GM12872 (cell line): ENCODE measurements around the gene USP26.

Experiments used
- TF ChIP-seq, protein P1 (sequence below): IDR thresholded peaks from 3 replicates; pipeline ENCODE4 v1.5.1; 2011; ENCODE audit warnings: low read depth, mild to moderate bottlenecking, low read length, moderate library complexity; ENCODE audit not compliant: insufficient read depth

Gene USP26

DNA sequence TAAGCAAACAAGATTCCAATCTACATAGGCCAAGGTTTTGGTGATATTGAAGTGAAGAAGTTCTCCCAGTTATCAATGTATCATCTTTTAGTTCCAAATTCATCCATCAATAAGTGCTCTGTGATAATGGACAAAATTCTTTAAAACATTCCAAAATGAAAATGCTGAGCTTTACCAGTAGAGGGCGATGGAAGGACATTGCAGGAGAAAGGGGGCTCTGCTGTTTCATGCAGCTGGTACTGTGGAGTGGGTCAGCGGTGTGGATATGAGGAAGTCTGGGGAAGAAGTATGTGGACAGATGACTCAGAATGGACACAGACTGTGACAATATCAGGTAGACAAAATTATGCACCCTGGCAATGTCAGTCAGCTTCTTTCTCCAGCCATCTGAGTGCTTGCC, 91.9 kb downstream of the USP26 start:
- TF ChIP-seq, protein P1, sequence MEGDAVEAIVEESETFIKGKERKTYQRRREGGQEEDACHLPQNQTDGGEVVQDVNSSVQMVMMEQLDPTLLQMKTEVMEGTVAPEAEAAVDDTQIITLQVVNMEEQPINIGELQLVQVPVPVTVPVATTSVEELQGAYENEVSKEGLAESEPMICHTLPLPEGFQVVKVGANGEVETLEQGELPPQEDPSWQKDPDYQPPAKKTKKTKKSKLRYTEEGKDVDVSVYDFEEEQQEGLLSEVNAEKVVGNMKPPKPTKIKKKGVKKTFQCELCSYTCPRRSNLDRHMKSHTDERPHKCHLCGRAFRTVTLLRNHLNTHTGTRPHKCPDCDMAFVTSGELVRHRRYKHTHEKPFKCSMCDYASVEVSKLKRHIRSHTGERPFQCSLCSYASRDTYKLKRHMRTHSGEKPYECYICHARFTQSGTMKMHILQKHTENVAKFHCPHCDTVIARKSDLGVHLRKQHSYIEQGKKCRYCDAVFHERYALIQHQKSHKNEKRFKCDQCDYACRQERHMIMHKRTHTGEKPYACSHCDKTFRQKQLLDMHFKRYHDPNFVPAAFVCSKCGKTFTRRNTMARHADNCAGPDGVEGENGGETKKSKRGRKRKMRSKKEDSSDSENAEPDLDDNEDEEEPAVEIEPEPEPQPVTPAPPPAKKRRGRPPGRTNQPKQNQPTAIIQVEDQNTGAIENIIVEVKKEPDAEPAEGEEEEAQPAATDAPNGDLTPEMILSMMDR: peak; percentile 53; the same call in 2 of the 3 replicates

DNA sequence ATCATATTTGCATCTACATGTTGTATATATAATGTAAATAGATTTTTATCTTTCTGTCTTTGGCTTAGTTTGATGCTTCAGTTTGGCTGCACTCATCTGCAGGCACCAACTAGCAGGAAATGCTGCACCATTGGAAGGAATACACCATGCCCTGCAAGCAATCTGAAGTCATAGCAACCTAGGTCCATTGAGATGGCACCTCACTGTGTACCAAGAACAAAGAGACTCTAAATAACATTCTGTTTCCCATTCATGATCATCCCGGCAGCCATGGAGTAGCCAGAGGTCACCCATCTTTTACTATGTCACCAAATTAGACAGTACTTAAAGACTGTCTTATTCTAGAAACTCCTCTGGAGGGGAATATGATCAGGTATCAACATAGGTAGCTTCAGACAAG, 97.7 kb downstream of the USP26 start:
- TF ChIP-seq, protein P1: no peak

DNA sequence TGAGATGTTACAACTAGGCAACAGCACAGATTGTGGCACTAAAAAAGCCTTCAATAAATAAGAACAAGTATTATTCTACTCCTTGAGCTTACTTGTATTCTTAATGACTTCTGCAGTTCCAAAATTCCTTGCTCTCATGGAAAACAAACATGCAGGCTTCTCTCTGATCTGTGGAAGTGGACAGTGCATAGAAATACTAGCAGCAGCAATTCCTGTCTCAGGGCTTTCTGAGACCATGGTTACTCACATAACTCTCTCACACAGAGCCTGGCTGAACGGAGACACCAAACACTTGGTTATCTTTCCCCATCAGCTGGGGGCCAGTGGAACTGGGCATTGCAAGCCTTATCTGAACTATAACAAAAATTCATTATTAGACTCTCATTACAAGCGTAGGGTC, 106.1 kb downstream of the USP26 start:
- TF ChIP-seq, protein P1: no peak

DNA sequence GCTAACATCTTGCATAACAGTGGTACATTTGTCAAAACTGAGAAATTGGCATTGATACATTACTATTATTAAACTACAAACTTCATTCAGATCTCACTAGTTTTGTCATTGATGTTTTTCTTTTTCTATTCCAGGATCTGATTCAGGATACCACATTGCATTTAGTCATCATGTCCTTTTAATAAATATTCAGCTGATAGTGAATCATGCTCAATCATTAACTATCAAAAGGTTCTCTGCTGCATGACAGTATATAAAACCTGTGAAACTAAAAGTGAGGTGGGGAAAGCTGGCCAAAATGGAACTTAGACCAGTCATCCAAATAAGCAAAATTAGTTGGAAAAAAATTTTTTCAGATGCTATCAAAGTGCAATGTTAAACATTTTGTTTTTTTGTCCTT, 110.4 kb downstream of the USP26 start:
- TF ChIP-seq, protein P1: no peak

DNA sequence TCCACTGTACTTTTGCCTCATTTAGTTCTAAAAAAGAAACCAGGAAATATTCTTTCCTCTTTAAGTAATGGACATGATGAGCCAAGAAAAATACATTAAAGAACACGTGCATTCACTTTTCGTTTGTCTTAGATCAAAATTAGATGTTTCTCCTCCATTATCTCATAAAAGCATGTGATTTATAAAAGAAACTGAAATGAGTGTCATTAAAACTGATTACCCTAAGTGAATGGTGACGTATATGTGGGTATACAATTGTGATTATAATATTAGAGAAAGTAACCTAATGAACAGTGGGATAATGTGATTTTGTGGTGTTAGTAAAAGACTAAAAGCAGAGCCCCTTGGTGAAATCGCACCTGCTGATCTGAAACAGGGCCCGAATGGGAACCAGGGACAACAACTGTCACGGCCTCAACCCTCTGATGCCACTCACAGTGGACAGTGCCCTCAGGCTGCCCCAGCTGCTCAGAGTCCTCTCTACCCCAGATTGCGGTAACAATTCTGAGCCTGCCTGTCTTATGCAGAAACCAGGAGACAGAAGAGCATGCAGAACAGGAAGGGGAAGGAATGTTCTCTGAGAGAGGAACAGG, 112.8 kb downstream of the USP26 start:
- TF ChIP-seq, protein P1: no peak

DNA sequence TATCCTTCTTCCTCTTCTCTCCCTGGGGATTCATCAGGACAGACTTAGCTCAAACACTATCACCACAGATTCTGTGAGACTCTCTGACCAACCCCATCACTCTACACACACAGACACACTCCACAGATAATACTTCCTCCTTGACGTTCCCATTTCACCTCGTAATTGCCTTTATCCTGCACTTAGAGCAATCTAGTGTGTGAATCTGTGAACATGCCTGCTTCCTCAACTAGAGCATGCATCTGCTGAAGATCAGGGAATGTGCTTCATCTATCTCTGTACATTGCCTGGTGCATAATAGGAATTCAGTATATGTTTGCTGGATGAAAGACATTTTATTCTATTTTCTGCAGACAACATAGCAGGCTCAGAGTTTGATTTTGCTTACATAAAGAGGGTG, 113.4 kb downstream of the USP26 start:
- TF ChIP-seq, protein P1: no peak
